ENCODE results near the gene EML4.

- TF ChIP-seq CTCF (IDR thresholded peaks at IDR 0.05) (no peak), EZH2 (IDR thresholded peaks at IDR 0.05) (no peak), EZH2phosphoT487 (IDR thresholded peaks at IDR 0.05) (no peak)
These were observed 17.9 kb downstream of the EML4 start for GRCh38 chr2:42186945-42187632.

Measured in neural progenitor cell (in vitro differentiated cells).